A549 (cell line): ENCODE results near the gene CMTM7. TPM values are rescaled to one million over a fixed set of nuclear protein-coding genes. Genes with fewer than 3 reads are reported as not detected.
A peak's percentile ranks its signal among the peaks of the same experiment; 100 is the strongest.

Experiments
- ATAC-seq, 2 experiments: fragments of 200-7000 bp in 1 of 2; fragments of >200 bp in 1 of 2; cut with Nextera tagmentation in 1 of 2; cut with Tn5 transposase in 1 of 2; 3 replicates each; pipeline versions ENCODE4 v1.8.0 to v1.9.1; 2018 to 2020; ENCODE audit warnings: mild to moderate bottlenecking in 1 of 2, moderate library complexity in 1 of 2
- CTCF ChIA-PET: fragments of 300-600 bp; sonication (Branson Sonifier 250); formaldehyde crosslinking; extraction: SDS; loops from one replicate; lab custom pipeline; 2021; ENCODE audit warnings: antibody characterized with exemption, inconsistent platforms; lab: Yijun Ruan, JAX
- POLR2A ChIA-PET: fragments of 350-600 bp; formaldehyde crosslinking; extraction: SDS; loops from one replicate; lab custom pipeline; 2021; ENCODE audit warnings: antibody characterized with exemption, inconsistent platforms; lab: Yijun Ruan, JAX
- DNase-seq, 2 experiments: peaks; one replicate each; pipeline versions ENCODE4 v3.0.0 to v3.0.0-alpha.2; 2011 to 2016; ENCODE audit warnings: low read depth in 1 of 2, low spot score in 1 of 2
- FAIRE-seq: peaks from 2 replicates; lab custom pipeline; 2011; peaks lifted over from hg19 to GRCh38; lab: Jason Lieb, UNC
- H3K27ac ChIP-seq, 2 experiments: fragments of >200 bp; sonication (Bioruptor Twin); formaldehyde crosslinking; 3 replicates each; pipeline ENCODE4 v1.5.1; 2016 to 2017
- H3K4me1 ChIP-seq: fragments of >200 bp; sonication (Bioruptor Twin); formaldehyde crosslinking; 3 replicates; pipeline ENCODE4 v1.6.1; 2016
- H3K4me2 ChIP-seq: fragments of >200 bp; sonication (Bioruptor Twin); formaldehyde crosslinking; 3 replicates; pipeline ENCODE4 v1.6.1; 2016
- H3K4me3 ChIP-seq: fragments of >200 bp; sonication (Bioruptor Twin); formaldehyde crosslinking; 3 replicates; pipeline ENCODE4 v1.5.1; 2016
- H3K9me3 ChIP-seq: fragments of >200 bp; sonication (Bioruptor Twin); formaldehyde crosslinking; 3 replicates; pipeline ENCODE4 v1.6.1; 2016
- BHLHE40 ChIP-seq: IDR thresholded peaks from 2 replicates; pipeline ENCODE4 v1.6.1; 2012; ENCODE audit warnings: low read depth, low read length, inconsistent platforms
- CHD2 ChIP-seq: fragments of 150-350 bp; IDR thresholded peaks from 2 replicates; pipeline ENCODE4 v1.6.1; 2014; ENCODE audit warnings: low read length; ENCODE audit not compliant: partially characterized antibody
- EP300 ChIP-seq, 2 experiments: fragments of >200 bp; sonication (Bioruptor Twin); formaldehyde crosslinking; IDR thresholded peaks; 2 replicates in 1 of 2; 3 replicates in 1 of 2; pipeline ENCODE4 v1.6.1; 2016 to 2017
- FOSB ChIP-seq: fragments of 250-450 bp; sonication (Bioruptor Pico); IDR thresholded peaks from 2 replicates; pipeline ENCODE4 v1.5.0; 2020; ENCODE audit warnings: mild to moderate bottlenecking, moderate library complexity
- HOXA7 ChIP-seq: fragments of 250-450 bp; sonication (Bioruptor Pico); IDR thresholded peaks from 2 replicates; pipeline ENCODE4 v1.5.0; 2020; ENCODE audit warnings: mild to moderate bottlenecking, moderate library complexity
- HOXB5 ChIP-seq: fragments of 250-450 bp; sonication (Bioruptor Pico); IDR thresholded peaks from 2 replicates; pipeline ENCODE4 v1.5.0; 2020; ENCODE audit warnings: mild to moderate bottlenecking, moderate library complexity
- JUN ChIP-seq, 2 experiments: fragments of >200 bp; sonication (Bioruptor Twin); formaldehyde crosslinking; IDR thresholded peaks; 2 replicates in 1 of 2; 3 replicates in 1 of 2; pipeline ENCODE4 v1.6.1; 2016 to 2017
- JUNB ChIP-seq: fragments of >200 bp; sonication (Bioruptor Twin); formaldehyde crosslinking; IDR thresholded peaks from 2 replicates; pipeline ENCODE4 v1.6.1; 2016
- KDM1A ChIP-seq: fragments of 200-600 bp; sonication (generic); IDR thresholded peaks from 2 replicates; pipeline ENCODE4 v1.6.1; 2016; ENCODE audit warnings: low read depth, mild to moderate bottlenecking
- MAFK ChIP-seq: fragments of 450-650 bp; IDR thresholded peaks from 2 replicates; pipeline ENCODE4 v1.6.1; 2014; ENCODE audit not compliant: partially characterized antibody
- MAX ChIP-seq: IDR thresholded peaks from 2 replicates; pipeline ENCODE4 v1.6.1; 2012
- MAZ ChIP-seq: fragments of 150-350 bp; IDR thresholded peaks from 2 replicates; pipeline ENCODE4 v1.6.1; 2014; ENCODE audit warnings: antibody characterized with exemption, low read depth, low read length, borderline replicate concordance
- NPAS2 ChIP-seq: fragments of 250-450 bp; sonication (Bioruptor Pico); IDR thresholded peaks from 2 replicates; pipeline ENCODE4 v1.8.0; 2022; ENCODE audit warnings: mild to moderate bottlenecking, moderate library complexity, borderline replicate concordance
- PBX3 ChIP-seq: IDR thresholded peaks from 2 replicates; pipeline ENCODE4 v1.6.1; 2012
- PHF8 ChIP-seq: fragments of 200-600 bp; sonication (generic); IDR thresholded peaks from 2 replicates; pipeline ENCODE4 v1.6.1; 2016; ENCODE audit warnings: low read depth, mild to moderate bottlenecking, antibody characterized with exemption, moderate library complexity, borderline replicate concordance
- POLR2A ChIP-seq: IDR thresholded peaks from 2 replicates; pipeline ENCODE4 v1.6.1; 2012; ENCODE audit warnings: mild to moderate bottlenecking, low read length
- SREBF2 ChIP-seq: fragments of 450-650 bp; IDR thresholded peaks from 2 replicates; pipeline ENCODE4 v1.6.1; 2014; ENCODE audit warnings: mild to moderate bottlenecking, moderate library complexity
- TFCP2L1 ChIP-seq: fragments of 250-450 bp; sonication (Bioruptor Pico); IDR thresholded peaks from 2 replicates; pipeline ENCODE4 v1.5.0; 2021; ENCODE audit warnings: mild to moderate bottlenecking
- ZFP36 ChIP-seq: fragments of 450-650 bp; IDR thresholded peaks from 2 replicates; pipeline ENCODE4 v1.6.1; 2014; ENCODE audit warnings: borderline replicate concordance; ENCODE audit not compliant: partially characterized antibody
- ZNF302 ChIP-seq: fragments of 250-450 bp; sonication (Bioruptor Pico); IDR thresholded peaks from 2 replicates; pipeline ENCODE4 v1.9.0; 2021; ENCODE audit warnings: inconsistent platforms, mild to moderate bottlenecking, moderate library complexity
- WGBS: methylation state at CpG from one replicate; pipeline ENCODE4 v1.1.6; 2017; ENCODE audit errors: missing lambda C conversion rate; 5-methylcytosine and 5-hydroxymethylcytosine counted together
- polyA plus RNA-seq, 4 experiments: library from polyadenylated mRNA; depleted of rRNA in 3 of 4; stranded (reverse); fragments of >200 nt; fragmentation: RNase III in 1 of 4; extraction: RNeasy Plus Mini Kit Qiagen cat#74134 plus additional on column Dnase treatment in 1 of 4; gene quantifications; 2 replicates in 3 of 4; 3 replicates in 1 of 4; pipeline ENCODE4 v1.2.3, GENCODE V29; 2011 to 2017
- TF ChIP-seq, protein P1 (sequence below): IDR thresholded peaks from 2 replicates; pipeline ENCODE4 v1.6.1; 2012; ENCODE audit warnings: low read depth, borderline replicate concordance
- TF ChIP-seq, protein P2 (sequence below): fragments of >200 bp; sonication (Bioruptor Twin); formaldehyde crosslinking; IDR thresholded peaks from 3 replicates; pipeline ENCODE4 v1.5.1; 2016
- TF ChIP-seq, protein P3 (sequence below): fragments of >200 bp; sonication (Bioruptor Twin); formaldehyde crosslinking; IDR thresholded peaks from 3 replicates; pipeline ENCODE4 v1.6.1; 2016

CMTM7 gene
- polyA plus RNA-seq, 2 of the 4 experiments (the other 2 are of a cell fraction), result 14.2 to 18.7 TPM

DNA sequence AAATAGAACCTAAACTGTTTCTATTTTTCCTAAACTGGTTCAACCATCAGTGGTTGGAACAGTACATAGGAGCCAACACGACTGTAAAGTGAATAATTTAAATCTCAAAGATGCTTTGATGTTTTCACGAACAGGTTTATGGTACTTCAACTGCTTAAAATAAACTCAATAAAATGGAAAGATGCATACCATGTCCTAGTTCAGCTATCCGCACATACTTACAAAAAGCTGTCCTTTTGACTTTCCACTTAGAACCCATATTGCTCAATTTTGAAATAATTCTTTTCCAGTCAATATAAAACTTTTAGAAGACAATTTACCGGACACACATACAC is 110.1 kb downstream of the CMTM7 start (continued):
- TF ChIP-seq, protein P1, sequence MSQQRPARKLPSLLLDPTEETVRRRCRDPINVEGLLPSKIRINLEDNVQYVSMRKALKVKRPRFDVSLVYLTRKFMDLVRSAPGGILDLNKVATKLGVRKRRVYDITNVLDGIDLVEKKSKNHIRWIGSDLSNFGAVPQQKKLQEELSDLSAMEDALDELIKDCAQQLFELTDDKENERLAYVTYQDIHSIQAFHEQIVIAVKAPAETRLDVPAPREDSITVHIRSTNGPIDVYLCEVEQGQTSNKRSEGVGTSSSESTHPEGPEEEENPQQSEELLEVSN, result no peak

DNA sequence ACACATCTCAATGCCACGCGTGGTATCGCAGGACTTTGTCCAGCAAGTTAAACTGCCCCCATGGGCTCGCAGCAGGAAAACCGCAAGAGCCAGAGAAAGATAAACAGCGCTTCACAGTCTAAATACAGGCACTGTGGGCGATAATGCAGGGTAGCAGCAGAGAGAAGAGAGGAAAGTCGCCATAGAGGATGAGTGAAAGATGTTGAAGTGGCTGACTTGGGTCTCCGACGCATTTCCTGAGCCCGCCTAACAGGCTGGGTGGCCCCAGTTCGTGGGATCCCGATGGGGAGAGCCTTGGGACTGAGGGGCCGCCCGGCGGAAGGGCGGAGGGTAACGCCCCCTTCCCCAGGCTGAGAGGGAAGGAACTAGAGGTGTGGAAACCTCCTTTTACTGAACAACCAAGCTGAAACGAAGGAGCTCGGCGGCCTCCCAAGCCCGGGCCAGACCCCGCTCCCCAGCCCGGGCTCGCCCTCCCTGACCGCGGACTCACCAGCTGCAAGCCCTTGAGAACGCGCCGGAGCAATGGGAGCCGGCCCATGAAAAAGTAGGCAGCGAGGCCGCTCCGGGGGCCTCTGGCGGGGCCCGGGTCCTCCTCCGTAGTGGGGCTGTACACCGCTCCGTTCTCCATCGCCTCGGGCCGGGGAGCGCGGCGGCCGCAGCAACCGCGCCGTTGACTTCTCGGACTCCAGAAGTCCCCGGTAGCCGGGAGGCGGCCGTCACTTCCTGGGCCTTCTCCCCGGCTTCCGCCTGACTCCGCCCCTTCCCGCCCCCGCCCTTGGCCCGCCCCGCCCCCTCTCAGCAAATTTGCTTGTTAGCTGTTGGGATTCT is 110.7 kb downstream of the CMTM7 start, which contains the start of gene CMTM6:
Gene CMTM6 (minus strand): TSS at position 735 of the 828 bp plus-strand sequence. CDS start 107 bp downstream, at position 628.
- Histone ChIP-seq H3K27ac (peak within 1 kb of the TSS; percentile 88 to 94), H3K4me2 (peak within 1 kb of the TSS; percentile 97), H3K4me3 (peak within 1 kb of the TSS; percentile 88), H3K9me3 (no peaks in the 10 kb centered on the region), H3K4me1 (peaks cover 15% of the 10 kb centered on the region; the same call in 2 of the 3 replicates)
- peak; percentile 90 to 95 for ATAC-seq
- WGBS, result under 1% methylated on average over 21 of the region's 61 CpGs
- ChIA-PET CTCF (interaction anchor here (0.9 to 1.6 kb wide), 4 partner anchors 7 to 325 kb away, joined by 3 to 4 read pairs (median 3); no protein-coding TSS in a partner anchor), POLR2A (interaction anchor here (0.6 to 1.7 kb wide), 6 partner anchors 9 to 1427 kb away, joined by 3 to 5 read pairs (median 3); partner anchors contain the start of gene DYNC1LI1)
- peak; percentile 77 to 92 for DNase-seq
- peak; percentile 13 for FAIRE-seq
- TF ChIP-seq JUN (IDR thresholded peaks at IDR 0.05), result peak in 1 of 2 experiments; percentile 79; a peak in 2 of 5 replicates
- TF ChIP-seq PBX3, result no peak
- TF ChIP-seq, protein P2, sequence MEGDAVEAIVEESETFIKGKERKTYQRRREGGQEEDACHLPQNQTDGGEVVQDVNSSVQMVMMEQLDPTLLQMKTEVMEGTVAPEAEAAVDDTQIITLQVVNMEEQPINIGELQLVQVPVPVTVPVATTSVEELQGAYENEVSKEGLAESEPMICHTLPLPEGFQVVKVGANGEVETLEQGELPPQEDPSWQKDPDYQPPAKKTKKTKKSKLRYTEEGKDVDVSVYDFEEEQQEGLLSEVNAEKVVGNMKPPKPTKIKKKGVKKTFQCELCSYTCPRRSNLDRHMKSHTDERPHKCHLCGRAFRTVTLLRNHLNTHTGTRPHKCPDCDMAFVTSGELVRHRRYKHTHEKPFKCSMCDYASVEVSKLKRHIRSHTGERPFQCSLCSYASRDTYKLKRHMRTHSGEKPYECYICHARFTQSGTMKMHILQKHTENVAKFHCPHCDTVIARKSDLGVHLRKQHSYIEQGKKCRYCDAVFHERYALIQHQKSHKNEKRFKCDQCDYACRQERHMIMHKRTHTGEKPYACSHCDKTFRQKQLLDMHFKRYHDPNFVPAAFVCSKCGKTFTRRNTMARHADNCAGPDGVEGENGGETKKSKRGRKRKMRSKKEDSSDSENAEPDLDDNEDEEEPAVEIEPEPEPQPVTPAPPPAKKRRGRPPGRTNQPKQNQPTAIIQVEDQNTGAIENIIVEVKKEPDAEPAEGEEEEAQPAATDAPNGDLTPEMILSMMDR, result no peak
- peak; percentile 91; the same call in 1 of the 2 replicates for TF ChIP-seq PHF8
- TF ChIP-seq CHD2, result peak; percentile 21
- TF ChIP-seq, protein P3, sequence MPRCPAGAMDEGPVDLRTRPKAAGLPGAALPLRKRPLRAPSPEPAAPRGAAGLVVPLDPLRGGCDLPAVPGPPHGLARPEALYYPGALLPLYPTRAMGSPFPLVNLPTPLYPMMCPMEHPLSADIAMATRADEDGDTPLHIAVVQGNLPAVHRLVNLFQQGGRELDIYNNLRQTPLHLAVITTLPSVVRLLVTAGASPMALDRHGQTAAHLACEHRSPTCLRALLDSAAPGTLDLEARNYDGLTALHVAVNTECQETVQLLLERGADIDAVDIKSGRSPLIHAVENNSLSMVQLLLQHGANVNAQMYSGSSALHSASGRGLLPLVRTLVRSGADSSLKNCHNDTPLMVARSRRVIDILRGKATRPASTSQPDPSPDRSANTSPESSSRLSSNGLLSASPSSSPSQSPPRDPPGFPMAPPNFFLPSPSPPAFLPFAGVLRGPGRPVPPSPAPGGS, result peak; percentile 65; the same call in 1 of the 3 replicates
- peak; percentile 84 for TF ChIP-seq POLR2A

DNA sequence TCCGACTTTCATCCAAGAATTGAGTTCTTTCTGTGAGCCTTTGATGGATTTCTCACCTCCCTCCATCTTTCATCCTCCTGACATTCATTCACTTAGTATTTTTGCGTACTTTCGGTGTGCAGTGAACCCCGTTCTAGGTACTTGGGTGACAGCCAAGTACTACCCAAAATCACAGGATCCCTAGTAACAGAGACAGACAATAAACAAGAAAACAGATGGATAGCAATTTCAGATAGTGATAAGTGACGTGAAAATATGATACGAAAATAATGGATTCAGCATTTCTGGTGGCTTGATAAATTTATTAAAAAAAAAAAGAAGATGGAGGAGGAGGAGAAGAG is 111.3 kb downstream of the CMTM7 start:
- FAIRE-seq, result no peak

More for the DNA sequence above, 111.3 kb downstream of the CMTM7 start:
- Histone ChIP-seq H3K9me3 (no peaks in the 10 kb centered on the region), H3K4me3 (peak overlapping the region; percentile 88), H3K4me1 (peaks cover 15% of the 10 kb centered on the region; the same call in 2 of the 3 replicates), H3K27ac (peak overlapping the region; percentile 88 to 94), H3K4me2 (peak overlapping the region; percentile 97)
- 1% methylated on average over 6 of the region's 6 CpGs for WGBS
- TF ChIP-seq JUN (IDR thresholded peaks at IDR 0.05), result no peak
- no peak for TF ChIP-seq HOXA7
- TF ChIP-seq NPAS2 (CRISPR knock-in tag), result no peak
- no peak for TF ChIP-seq SREBF2
- no peak for TF ChIP-seq MAFK
- TF ChIP-seq HOXB5 (CRISPR knock-in tag), result no peak
- TF ChIP-seq TFCP2L1 (CRISPR knock-in tag), result no peak
- no peak for TF ChIP-seq FOSB (CRISPR knock-in tag)
- no peak for TF ChIP-seq MAZ
- no peak for TF ChIP-seq ZFP36
- TF ChIP-seq KDM1A, result no peak
- TF ChIP-seq BHLHE40, result no peak
- no peak for TF ChIP-seq MAX
- no peak for TF ChIP-seq EP300 (IDR thresholded peaks at IDR 0.05)
- TF ChIP-seq JUNB, result no peak
- TF ChIP-seq ZNF302 (CRISPR knock-in tag), result no peak
- DNase-seq (no peak), ATAC-seq (peak; percentile 2 to 20; a peak in 2 of 6 replicates)
- CTCF ChIA-PET, result interaction anchor here (0.9 to 1.6 kb wide), 2 partner anchors 8 to 35 kb away, joined by 3 read pairs; no protein-coding TSS in a partner anchor
- POLR2A ChIA-PET, result interaction anchor here (0.6 to 1.7 kb wide), 6 partner anchors 9 to 1427 kb away, joined by 3 to 5 read pairs (median 3); partner anchors contain the start of gene DYNC1LI1
